Measurements from ENCODE around the gene LARGE2.

- TF ChIP-seq ARID4B (CRISPR knock-in tag; IDR thresholded peaks at IDR 0.05; ENCODE audit: borderline replicate concordance) (no peak), CTCF (IDR thresholded peaks at IDR 0.05) (no peak), MAX (CRISPR knock-in tag; IDR thresholded peaks at IDR 0.05) (no peak), ATF6 (CRISPR knock-in tag; IDR thresholded peaks at IDR 0.05) (no peak), IRF1 (CRISPR knock-in tag; IDR thresholded peaks at IDR 0.05) (no peak), HMGXB4 (CRISPR knock-in tag; IDR thresholded peaks at IDR 0.05) (no peak), AR (CRISPR knock-in tag; IDR thresholded peaks at IDR 0.05) (no peak), ETV6 (CRISPR knock-in tag; IDR thresholded peaks at IDR 0.05) (no peak), ELF4 (CRISPR knock-in tag; IDR thresholded peaks at IDR 0.05; ENCODE audit: low read depth) (no peak), E2F4 (CRISPR knock-in tag; IDR thresholded peaks at IDR 0.05; ENCODE audit: borderline replicate concordance, low read depth) (no peak), CREB1 (CRISPR knock-in tag; IDR thresholded peaks at IDR 0.05) (no peak), FOXP1 (CRISPR knock-in tag; IDR thresholded peaks at IDR 0.05; ENCODE audit: borderline replicate concordance) (no peak), FOXJ3 (CRISPR knock-in tag; IDR thresholded peaks at IDR 0.05; ENCODE audit: borderline replicate concordance) (no peak), ZMAT4 (CRISPR knock-in tag; IDR thresholded peaks at IDR 0.05) (no peak)
These were observed 7.0 kb upstream of the LARGE2 start for GRCh38 chr11:45915446-45915845.

All from WTC11 (cell line).